Measurements from ENCODE around the gene MLXIP. TPM values are rescaled to one million over a fixed set of nuclear protein-coding genes. Genes with fewer than 3 reads are reported as not detected.
A peak's percentile ranks its signal among the peaks of the same experiment; 100 is the strongest.

Gene MLXIP
- total RNA-seq, 3 donors from 2014 or later, result 194 to 230 (median 201) TPM

DNA sequence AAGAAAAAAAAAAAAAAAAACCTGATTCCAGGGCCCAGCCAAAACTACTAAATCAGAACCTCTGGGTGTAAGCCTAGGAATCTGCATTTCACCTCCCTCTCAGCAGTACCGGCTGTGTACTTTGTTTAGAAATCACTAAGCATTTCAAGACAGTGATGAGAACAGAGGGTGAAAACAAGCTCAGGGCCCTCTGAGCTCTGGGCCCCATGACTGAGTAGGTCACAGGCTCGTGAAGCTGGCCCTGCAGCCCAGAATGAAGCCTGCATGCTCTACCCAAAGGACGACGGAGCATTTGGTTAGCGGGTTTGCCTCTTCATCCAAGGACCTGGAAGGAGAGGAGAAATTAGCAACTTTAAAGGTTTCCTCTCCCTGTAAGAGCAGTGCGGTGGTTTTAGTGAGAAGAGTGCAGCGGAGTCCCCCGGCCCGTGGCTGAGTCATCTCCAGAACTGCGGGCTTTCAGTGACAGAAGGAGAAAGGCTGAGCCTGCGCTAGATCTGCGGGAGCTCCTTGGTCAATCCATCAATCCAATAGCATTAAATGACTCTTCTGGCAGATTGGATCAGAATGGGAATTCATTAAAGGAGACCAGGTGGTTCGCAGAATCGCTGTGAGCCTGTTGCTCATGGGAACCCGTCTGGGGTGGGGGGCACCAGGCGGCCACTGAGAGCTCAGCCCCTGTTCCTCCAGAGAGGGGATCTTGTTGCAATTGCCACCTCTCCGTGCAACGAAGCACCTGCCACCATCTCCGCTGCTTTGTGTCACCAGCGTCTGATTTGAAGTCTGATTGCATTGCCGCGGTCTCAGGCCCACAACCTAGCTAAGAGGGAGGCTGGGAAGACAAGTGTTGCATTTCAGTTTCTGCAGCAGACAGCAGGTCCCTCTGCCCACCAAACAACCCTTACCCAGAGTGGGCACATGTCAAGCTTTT lies 88.1 kb downstream of the MLXIP start:
- H3K4me3 ChIP-seq, result no peak overlapping the region
- no peaks in the 10 kb centered on the region for H3K36me3 ChIP-seq (ENCODE audit: low read depth)
- H3K9me3 ChIP-seq, result no peaks in the 10 kb centered on the region
- DNase-seq (no peak), ATAC-seq (peak; percentile 25)
- intact Hi-C loops (cut with DNase I, micrococcal nuclease), result no loop called here
- TF ChIP-seq, protein P1, sequence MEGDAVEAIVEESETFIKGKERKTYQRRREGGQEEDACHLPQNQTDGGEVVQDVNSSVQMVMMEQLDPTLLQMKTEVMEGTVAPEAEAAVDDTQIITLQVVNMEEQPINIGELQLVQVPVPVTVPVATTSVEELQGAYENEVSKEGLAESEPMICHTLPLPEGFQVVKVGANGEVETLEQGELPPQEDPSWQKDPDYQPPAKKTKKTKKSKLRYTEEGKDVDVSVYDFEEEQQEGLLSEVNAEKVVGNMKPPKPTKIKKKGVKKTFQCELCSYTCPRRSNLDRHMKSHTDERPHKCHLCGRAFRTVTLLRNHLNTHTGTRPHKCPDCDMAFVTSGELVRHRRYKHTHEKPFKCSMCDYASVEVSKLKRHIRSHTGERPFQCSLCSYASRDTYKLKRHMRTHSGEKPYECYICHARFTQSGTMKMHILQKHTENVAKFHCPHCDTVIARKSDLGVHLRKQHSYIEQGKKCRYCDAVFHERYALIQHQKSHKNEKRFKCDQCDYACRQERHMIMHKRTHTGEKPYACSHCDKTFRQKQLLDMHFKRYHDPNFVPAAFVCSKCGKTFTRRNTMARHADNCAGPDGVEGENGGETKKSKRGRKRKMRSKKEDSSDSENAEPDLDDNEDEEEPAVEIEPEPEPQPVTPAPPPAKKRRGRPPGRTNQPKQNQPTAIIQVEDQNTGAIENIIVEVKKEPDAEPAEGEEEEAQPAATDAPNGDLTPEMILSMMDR (IDR thresholded peaks at IDR 0.05), result no peak
- H3K4me1 ChIP-seq (ENCODE audit: low read depth), result no peaks in the 10 kb centered on the region

DNA sequence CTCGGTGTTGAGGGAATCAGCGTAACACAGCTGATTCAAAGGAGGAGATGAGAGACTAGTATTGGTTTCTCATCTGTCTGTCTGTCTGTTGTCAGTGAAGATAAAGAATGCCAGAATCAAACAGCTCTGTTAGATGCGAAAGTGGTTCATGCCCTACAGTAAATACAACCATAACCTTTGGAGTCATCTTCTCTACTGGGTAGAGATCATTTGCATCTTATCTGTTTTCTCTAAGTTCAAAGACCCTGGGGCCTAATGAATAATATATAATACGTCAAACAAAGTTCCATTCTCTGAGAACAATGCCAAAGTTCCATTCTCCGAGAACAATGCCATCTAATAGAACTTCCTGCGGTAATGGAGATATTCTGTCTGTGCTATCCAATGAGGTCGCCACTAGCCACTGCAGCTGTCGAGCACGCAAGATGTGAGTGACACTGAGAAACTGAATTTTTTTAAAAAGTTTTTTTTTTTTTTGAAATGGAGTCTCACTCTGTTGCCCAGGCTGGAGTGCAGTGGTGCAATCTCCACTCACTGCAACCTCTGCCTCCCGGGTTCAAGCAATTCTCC lies 88.9 kb downstream of the MLXIP start:
- Histone ChIP-seq H3K36me3 (ENCODE audit: low read depth) (no peaks in the 10 kb centered on the region), H3K9me3 (no peaks in the 10 kb centered on the region), H3K4me1 (ENCODE audit: low read depth) (no peaks in the 10 kb centered on the region), H3K4me3 (no peak overlapping the region)
- TF ChIP-seq, protein P1 (IDR thresholded peaks at IDR 0.05), result no peak
- DNase-seq, result no peak
- ATAC-seq, result no peak
- intact Hi-C loops (cut with DNase I, micrococcal nuclease), result no loop called here

DNA sequence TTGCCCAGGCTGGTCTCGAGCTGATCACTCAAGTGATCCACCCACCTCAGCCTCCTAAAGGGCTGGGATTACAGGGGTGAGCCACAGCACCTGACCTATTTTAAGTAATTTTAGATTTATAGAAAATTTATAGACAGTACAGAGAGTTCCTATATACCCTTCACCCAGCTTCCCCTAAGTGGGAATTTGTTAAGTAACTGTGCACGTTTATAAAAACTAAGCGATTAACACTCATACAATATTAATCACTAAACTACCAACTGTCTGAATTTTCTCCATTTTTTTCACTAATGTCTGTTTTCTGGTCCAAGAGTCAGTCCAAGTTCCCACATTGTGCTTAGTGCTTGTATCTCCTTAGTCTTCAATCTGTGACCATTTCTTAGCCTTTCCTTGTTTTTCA lies 89.9 kb downstream of the MLXIP start:
- Histone ChIP-seq H3K4me1 (ENCODE audit: low read depth) (no peaks in the 10 kb centered on the region), H3K36me3 (ENCODE audit: low read depth) (no peaks in the 10 kb centered on the region), H3K4me3 (no peak overlapping the region), H3K9me3 (no peaks in the 10 kb centered on the region)
- DNase-seq (no peak), ATAC-seq (no peak)
- intact Hi-C loops (cut with DNase I, micrococcal nuclease), result no loop called here
- TF ChIP-seq, protein P1 (IDR thresholded peaks at IDR 0.05), result no peak

DNA sequence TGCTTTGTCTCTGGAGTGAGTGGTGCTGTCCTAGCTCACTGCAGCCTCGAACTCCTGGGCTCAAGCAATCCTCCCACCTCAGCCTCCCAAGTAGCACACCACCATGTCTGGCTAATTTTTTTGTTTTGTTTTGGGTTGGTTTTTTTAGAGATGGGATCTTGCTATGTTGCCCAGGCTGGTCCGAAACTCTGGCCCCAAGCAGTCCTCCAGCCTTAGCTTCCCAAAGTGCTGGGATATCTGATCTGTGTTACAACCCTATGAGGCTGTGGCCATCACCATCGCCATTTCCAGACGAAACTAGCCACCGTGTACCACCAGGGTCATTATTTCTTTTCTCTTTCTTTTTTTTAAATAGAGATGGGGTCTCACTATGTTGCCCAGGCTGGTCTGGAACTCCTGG lies 92.8 kb downstream of the MLXIP start:
- Histone ChIP-seq H3K4me1 (ENCODE audit: low read depth) (no peaks in the 10 kb centered on the region), H3K4me3 (no peak overlapping the region), H3K9me3 (no peaks in the 10 kb centered on the region), H3K36me3 (ENCODE audit: low read depth) (no peaks in the 10 kb centered on the region)
- ATAC-seq, result no peak
- TF ChIP-seq, protein P1 (IDR thresholded peaks at IDR 0.05), result no peak
- intact Hi-C loops (cut with DNase I, micrococcal nuclease), result no loop called here
- no peak for DNase-seq

DNA sequence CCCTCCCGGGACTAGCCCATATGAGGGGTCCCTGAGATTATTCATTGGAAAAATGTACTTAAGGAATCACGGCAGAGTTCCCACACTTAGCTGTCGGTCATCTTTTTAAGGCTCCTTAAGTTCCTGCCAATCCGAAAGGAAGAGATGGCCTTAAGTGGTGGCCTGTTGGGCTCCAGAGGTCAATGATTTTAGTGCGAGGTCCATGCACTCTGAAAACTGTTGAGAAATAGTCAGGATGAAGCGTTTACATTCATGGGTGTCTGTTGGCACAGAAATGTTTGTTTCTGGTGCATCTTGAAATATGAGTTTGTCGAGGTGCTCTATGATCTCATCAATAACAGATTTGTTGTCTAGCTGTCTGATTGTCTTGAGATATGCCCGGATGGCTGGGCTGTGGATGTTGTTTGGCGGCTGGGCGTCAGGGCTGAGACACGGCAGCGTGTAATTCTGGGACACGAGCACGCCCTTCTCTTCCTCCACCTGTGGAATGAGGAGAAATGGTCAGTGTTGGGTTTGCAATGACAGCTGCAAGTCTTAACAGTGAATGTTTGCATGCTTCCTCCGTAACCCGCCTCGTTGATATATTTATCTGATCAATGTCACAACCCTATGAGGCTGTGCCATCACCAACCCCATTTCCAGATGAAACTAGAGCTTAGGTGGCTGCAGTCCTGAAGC lies 93.8 kb downstream of the MLXIP start:
- DNase-seq (no peak), ATAC-seq (no peak)
- Histone ChIP-seq H3K4me1 (ENCODE audit: low read depth) (no peaks in the 10 kb centered on the region), H3K9me3 (no peaks in the 10 kb centered on the region), H3K4me3 (no peak overlapping the region), H3K36me3 (ENCODE audit: low read depth) (no peaks in the 10 kb centered on the region)
- intact Hi-C loops (cut with DNase I, micrococcal nuclease), result no loop called here
- TF ChIP-seq, protein P1 (IDR thresholded peaks at IDR 0.05), result no peak

All from mucosa of descending colon (tissue), 3 donors.